ENCODE results near the gene TRERF1.

Gene TRERF1

DNA sequence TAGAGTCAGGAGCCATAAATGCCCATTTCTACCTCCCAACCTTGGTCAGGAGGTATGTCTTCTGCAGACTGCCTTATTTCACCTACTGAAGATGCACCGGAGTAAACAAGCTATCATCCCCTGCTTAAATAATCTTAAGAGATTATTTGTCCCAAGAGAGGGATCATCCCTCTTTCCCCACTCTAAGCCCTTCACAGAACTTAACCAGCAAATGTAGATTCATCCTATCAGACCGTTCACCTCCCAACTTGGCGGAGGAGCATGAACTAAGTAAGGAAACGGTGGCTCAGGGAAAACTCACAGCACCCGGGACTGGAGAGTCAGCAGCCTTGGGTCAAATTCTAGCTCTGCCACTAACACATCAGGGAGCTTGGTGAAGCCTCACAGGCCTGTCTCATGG lies 115.3 kb downstream of the TRERF1 start:
- Histone ChIP-seq H3K9me3 (ENCODE audit: low read length) (no peaks in the 10 kb centered on the region), H3K9ac (ENCODE audit: low read length) (no peak overlapping the region), H3K27me3 (ENCODE audit: insufficient read depth, low read length) (no peaks in the 10 kb centered on the region), H3K4me1 (ENCODE audit: insufficient read depth, low read length, severe bottlenecking) (no peaks in the 10 kb centered on the region), H2AFZ (ENCODE audit: low read length) (no peak overlapping the region), H3K79me2 (ENCODE audit: insufficient read depth, low read length) (no peaks in the 10 kb centered on the region), H4K20me1 (ENCODE audit: insufficient read depth, low read length) (no peaks in the 10 kb centered on the region), H3K4me2 (ENCODE audit: low read length) (no peak overlapping the region), H3K36me3 (ENCODE audit: insufficient read depth, low read length) (no peaks in the 10 kb centered on the region), H3K27ac (ENCODE audit: low read depth, low read length, poor library complexity, severe bottlenecking) (no peak overlapping the region), H3F3A (ENCODE audit: insufficient read depth, low read length) (no peaks in the 10 kb centered on the region), H3K9me2 (ENCODE audit: low read depth, low read length) (no peaks in the 10 kb centered on the region), H3K4me3 (ENCODE audit: low read depth, low read length, poor library complexity, severe bottlenecking) (no peak overlapping the region)
- TF ChIP-seq, protein P1, sequence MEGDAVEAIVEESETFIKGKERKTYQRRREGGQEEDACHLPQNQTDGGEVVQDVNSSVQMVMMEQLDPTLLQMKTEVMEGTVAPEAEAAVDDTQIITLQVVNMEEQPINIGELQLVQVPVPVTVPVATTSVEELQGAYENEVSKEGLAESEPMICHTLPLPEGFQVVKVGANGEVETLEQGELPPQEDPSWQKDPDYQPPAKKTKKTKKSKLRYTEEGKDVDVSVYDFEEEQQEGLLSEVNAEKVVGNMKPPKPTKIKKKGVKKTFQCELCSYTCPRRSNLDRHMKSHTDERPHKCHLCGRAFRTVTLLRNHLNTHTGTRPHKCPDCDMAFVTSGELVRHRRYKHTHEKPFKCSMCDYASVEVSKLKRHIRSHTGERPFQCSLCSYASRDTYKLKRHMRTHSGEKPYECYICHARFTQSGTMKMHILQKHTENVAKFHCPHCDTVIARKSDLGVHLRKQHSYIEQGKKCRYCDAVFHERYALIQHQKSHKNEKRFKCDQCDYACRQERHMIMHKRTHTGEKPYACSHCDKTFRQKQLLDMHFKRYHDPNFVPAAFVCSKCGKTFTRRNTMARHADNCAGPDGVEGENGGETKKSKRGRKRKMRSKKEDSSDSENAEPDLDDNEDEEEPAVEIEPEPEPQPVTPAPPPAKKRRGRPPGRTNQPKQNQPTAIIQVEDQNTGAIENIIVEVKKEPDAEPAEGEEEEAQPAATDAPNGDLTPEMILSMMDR (IDR thresholded peaks at IDR 0.05; ENCODE audit: low read length) = no peak
- TF ChIP-seq EZH2 (IDR thresholded peaks at IDR 0.05; ENCODE audit: borderline replicate concordance, low read length) = no peak

DNA sequence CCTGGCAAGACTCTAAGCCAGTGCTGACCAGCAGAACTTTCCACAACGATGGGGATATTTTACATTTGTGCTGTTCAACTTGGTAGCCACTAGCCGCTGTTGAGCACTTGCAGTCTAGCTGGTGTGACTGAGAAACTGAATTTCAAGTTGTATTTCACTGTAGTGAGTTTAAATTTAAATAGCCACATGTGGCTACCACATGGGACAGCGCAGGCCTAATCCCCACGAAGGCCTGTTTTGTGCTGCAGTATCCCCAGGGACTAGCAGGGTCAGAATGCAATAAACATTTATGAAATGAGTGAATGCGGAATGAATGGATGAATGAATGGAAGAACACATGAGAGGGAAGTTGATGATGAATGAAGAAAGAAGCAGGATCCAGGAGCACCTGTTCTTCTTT lies 115.8 kb downstream of the TRERF1 start:
- H3K27me3 ChIP-seq (ENCODE audit: insufficient read depth, low read length) = no peaks in the 10 kb centered on the region

DNA sequence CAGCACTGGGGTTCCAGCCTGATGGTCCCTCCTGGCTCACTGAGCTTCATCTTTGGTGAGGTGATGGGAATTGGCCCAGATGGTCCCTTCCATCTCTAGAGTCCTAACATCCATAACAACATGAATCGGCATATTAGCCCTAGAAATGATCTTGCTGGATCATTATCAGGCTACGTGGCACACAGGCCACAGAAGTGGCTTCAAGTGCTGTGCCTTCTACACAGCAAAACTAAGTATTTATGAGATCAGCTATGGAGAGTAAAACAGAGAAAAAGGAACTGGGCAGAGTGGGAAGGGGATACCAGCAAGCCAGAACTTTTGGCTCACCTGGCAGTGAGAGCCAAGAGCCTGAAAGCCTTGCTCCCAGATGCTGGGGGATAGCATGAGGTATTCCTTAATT lies 116.9 kb downstream of the TRERF1 start:
- Histone ChIP-seq H3K4me3 (ENCODE audit: low read depth, low read length, poor library complexity, severe bottlenecking) (no peak overlapping the region), H3K9ac (ENCODE audit: low read length) (no peak overlapping the region), H3K36me3 (ENCODE audit: insufficient read depth, low read length) (no peaks in the 10 kb centered on the region), H3K9me2 (ENCODE audit: low read depth, low read length) (no peaks in the 10 kb centered on the region), H3K79me2 (ENCODE audit: insufficient read depth, low read length) (no peaks in the 10 kb centered on the region), H4K20me1 (ENCODE audit: insufficient read depth, low read length) (no peaks in the 10 kb centered on the region), H3K27me3 (ENCODE audit: insufficient read depth, low read length) (no peaks in the 10 kb centered on the region), H3K27ac (ENCODE audit: low read depth, low read length, poor library complexity, severe bottlenecking) (no peak overlapping the region), H2AFZ (ENCODE audit: low read length) (no peak overlapping the region), H3K4me2 (ENCODE audit: low read length) (no peak overlapping the region), H3K4me1 (ENCODE audit: insufficient read depth, low read length, severe bottlenecking) (no peaks in the 10 kb centered on the region), H3K9me3 (ENCODE audit: low read length) (no peaks in the 10 kb centered on the region), H3F3A (ENCODE audit: insufficient read depth, low read length) (no peaks in the 10 kb centered on the region)
- TF ChIP-seq EZH2 (IDR thresholded peaks at IDR 0.05; ENCODE audit: borderline replicate concordance, low read length) = no peak
- TF ChIP-seq, protein P1 (IDR thresholded peaks at IDR 0.05; ENCODE audit: low read length) = no peak

More for the DNA sequence above, 115.8 kb downstream of the TRERF1 start:
- Histone ChIP-seq H3K4me3 (ENCODE audit: low read depth, low read length, poor library complexity, severe bottlenecking) (no peak overlapping the region), H3K4me1 (ENCODE audit: insufficient read depth, low read length, severe bottlenecking) (no peaks in the 10 kb centered on the region), H3K36me3 (ENCODE audit: insufficient read depth, low read length) (no peaks in the 10 kb centered on the region), H3F3A (ENCODE audit: insufficient read depth, low read length) (no peaks in the 10 kb centered on the region), H2AFZ (ENCODE audit: low read length) (no peak overlapping the region), H3K79me2 (ENCODE audit: insufficient read depth, low read length) (no peaks in the 10 kb centered on the region), H3K27ac (ENCODE audit: low read depth, low read length, poor library complexity, severe bottlenecking) (no peak overlapping the region), H3K4me2 (ENCODE audit: low read length) (no peak overlapping the region), H3K9me3 (ENCODE audit: low read length) (no peaks in the 10 kb centered on the region), H3K9me2 (ENCODE audit: low read depth, low read length) (no peaks in the 10 kb centered on the region), H4K20me1 (ENCODE audit: insufficient read depth, low read length) (no peaks in the 10 kb centered on the region), H3K9ac (ENCODE audit: low read length) (no peak overlapping the region)
- TF ChIP-seq EZH2 (IDR thresholded peaks at IDR 0.05; ENCODE audit: borderline replicate concordance, low read length) = no peak
- TF ChIP-seq, protein P1 (IDR thresholded peaks at IDR 0.05; ENCODE audit: low read length) = no peak

All from OCI-LY1 (cell line).